ENCODE results near the gene CAMK2A. TPM values are rescaled to one million over a fixed set of nuclear protein-coding genes. Genes with fewer than 3 reads are reported as not detected.

Gene CAMK2A
- polyA plus RNA-seq, 1 donor (not counting 4 experiments of a cell fraction or from before 2014, with no cell fraction given), result 0.05 TPM

DNA sequence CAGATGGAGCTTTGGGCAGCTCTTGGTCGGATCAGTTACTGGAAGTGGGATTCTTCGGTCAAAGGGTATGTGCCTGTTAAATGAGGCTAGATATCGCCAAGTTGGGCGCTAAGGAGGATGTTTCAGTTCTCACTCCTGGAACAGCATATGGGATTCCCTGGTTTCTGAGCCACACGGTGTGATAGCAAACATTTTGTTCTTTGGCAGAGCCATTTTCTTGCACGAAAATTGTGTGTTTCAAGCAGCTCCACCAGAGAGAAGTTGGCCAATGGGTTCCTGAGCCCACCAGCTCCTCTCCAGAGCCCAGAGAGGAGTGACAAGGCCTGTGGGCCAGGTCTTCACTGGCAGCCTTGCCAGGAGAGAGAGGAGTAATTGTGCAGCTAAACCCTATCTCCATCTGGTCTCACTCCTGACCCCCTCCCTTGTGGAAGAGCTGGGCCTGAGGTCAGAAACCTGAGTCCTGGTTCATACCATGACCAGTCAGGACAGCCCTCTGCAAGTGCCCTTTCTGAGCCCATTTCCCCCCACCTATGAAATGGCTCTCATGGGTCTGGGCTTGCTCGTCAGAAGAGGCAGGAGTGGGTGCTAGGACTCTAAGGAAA, 110.5 kb downstream of the CAMK2A start:
- Histone ChIP-seq H3K79me2 (ENCODE audit: control insufficient read depth, insufficient read depth, low read length) (no peaks in the 10 kb centered on the region), H3K27me3 (ENCODE audit: control insufficient read depth, extremely low read depth, insufficient read depth, low read length) (peaks cover 7% of the 10 kb centered on the region), H3K27ac (ENCODE audit: control insufficient read depth, insufficient read depth, low read length) (no peak overlapping the region), H4K20me1 (ENCODE audit: control insufficient read depth, extremely low read depth, insufficient read depth, low read length) (no peaks in the 10 kb centered on the region), H3K4me3 (ENCODE audit: control insufficient read depth in 2 of 3, extremely low read depth in 1 of 3, insufficient read depth in 2 of 3, low read depth in 1 of 3, low read length in 3 of 3) (no peak overlapping the region), H3K4me2 (ENCODE audit: control insufficient read depth, extremely low read depth, insufficient read depth, low read depth, low read length) (no peak overlapping the region), H3K9ac (ENCODE audit: control insufficient read depth, extremely low read depth, insufficient read depth, low read length) (no peak overlapping the region), H3K36me3 (ENCODE audit: control insufficient read depth in 2 of 2, extremely low read depth in 1 of 2, insufficient read depth in 2 of 2, low read length in 2 of 2) (no peaks in the 10 kb centered on the region), H3K4me1 (ENCODE audit: control insufficient read depth, extremely low read depth, insufficient read depth, low read length) (no peaks in the 10 kb centered on the region), H3K9me1 (ENCODE audit: control insufficient read depth, extremely low read depth, insufficient read depth, low read length) (no peaks in the 10 kb centered on the region), H2AFZ (ENCODE audit: control insufficient read depth, low read length) (no peak overlapping the region), H3K9me3 (ENCODE audit: control insufficient read depth, low read depth, low read length) (no peaks in the 10 kb centered on the region)
- FAIRE-seq (no peak), DNase-seq (ENCODE audit: low read depth, low spot score) (no peak)
- dilution Hi-C loops (cut with MboI; ENCODE audit: extremely low pct_ligation_motif_present, low sequenced_read_pairs), result no loop called here
- TF ChIP-seq, protein P1, sequence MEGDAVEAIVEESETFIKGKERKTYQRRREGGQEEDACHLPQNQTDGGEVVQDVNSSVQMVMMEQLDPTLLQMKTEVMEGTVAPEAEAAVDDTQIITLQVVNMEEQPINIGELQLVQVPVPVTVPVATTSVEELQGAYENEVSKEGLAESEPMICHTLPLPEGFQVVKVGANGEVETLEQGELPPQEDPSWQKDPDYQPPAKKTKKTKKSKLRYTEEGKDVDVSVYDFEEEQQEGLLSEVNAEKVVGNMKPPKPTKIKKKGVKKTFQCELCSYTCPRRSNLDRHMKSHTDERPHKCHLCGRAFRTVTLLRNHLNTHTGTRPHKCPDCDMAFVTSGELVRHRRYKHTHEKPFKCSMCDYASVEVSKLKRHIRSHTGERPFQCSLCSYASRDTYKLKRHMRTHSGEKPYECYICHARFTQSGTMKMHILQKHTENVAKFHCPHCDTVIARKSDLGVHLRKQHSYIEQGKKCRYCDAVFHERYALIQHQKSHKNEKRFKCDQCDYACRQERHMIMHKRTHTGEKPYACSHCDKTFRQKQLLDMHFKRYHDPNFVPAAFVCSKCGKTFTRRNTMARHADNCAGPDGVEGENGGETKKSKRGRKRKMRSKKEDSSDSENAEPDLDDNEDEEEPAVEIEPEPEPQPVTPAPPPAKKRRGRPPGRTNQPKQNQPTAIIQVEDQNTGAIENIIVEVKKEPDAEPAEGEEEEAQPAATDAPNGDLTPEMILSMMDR (optimal IDR thresholded peaks at IDR 0.05 in 1 of 3, IDR thresholded peaks at IDR 0.05 in 1 of 3, conservative IDR thresholded peaks at IDR 0.05 in 1 of 3; ENCODE audit: extremely low read depth in 1 of 3, insufficient read depth in 2 of 3, low read length in 3 of 3), result no peak
- TF ChIP-seq EZH2 (IDR thresholded peaks at IDR 0.05; ENCODE audit: low read length), result no peak

DNA sequence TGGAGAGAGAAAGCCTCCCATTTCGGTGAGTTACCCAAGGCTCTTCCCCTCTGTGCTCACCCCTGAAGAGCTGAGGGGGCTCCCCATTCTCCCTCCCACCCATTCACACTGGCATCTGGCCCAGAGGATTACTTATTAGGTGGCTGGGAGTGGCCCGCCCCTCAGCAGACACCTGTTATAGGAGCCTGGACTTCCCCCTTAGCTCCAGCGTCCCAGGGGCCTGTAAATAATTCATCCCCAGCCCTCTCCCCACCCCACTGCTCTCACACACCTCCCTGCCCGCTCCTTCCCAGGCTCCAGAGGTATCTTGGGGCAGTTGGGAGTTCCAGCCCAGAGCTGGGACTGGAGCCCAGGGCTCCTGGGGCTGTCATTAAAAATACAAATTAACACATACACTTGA, 111.3 kb downstream of the CAMK2A start:
- dilution Hi-C loops (cut with MboI; ENCODE audit: extremely low pct_ligation_motif_present, low sequenced_read_pairs), result no loop called here

More for the DNA sequence above, 111.3 kb downstream of the CAMK2A start:
- H3K4me2 ChIP-seq (ENCODE audit: control insufficient read depth, extremely low read depth, insufficient read depth, low read depth, low read length), result no peak overlapping the region
- H3K9me1 ChIP-seq (ENCODE audit: control insufficient read depth, extremely low read depth, insufficient read depth, low read length), result no peaks in the 10 kb centered on the region
- H3K9ac ChIP-seq (ENCODE audit: control insufficient read depth, extremely low read depth, insufficient read depth, low read length), result no peak overlapping the region
- no peak overlapping the region for H3K4me3 ChIP-seq (ENCODE audit: control insufficient read depth in 2 of 3, extremely low read depth in 1 of 3, insufficient read depth in 2 of 3, low read depth in 1 of 3, low read length in 3 of 3)
- H3K4me1 ChIP-seq (ENCODE audit: control insufficient read depth, extremely low read depth, insufficient read depth, low read length), result no peaks in the 10 kb centered on the region
- H3K36me3 ChIP-seq (ENCODE audit: control insufficient read depth in 2 of 2, extremely low read depth in 1 of 2, insufficient read depth in 2 of 2, low read length in 2 of 2), result no peaks in the 10 kb centered on the region
- no peak overlapping the region for H3K27ac ChIP-seq (ENCODE audit: control insufficient read depth, insufficient read depth, low read length)
- FAIRE-seq (no peak), DNase-seq (ENCODE audit: low read depth, low spot score) (no peak)
- H3K9me3 ChIP-seq (ENCODE audit: control insufficient read depth, low read depth, low read length), result no peaks in the 10 kb centered on the region
- TF ChIP-seq, protein P1 (optimal IDR thresholded peaks at IDR 0.05 in 1 of 3, IDR thresholded peaks at IDR 0.05 in 1 of 3, conservative IDR thresholded peaks at IDR 0.05 in 1 of 3; ENCODE audit: extremely low read depth in 1 of 3, insufficient read depth in 2 of 3, low read length in 3 of 3), result no peak
- no peak for TF ChIP-seq EZH2 (IDR thresholded peaks at IDR 0.05; ENCODE audit: low read length)
- no peaks in the 10 kb centered on the region for H4K20me1 ChIP-seq (ENCODE audit: control insufficient read depth, extremely low read depth, insufficient read depth, low read length)
- no peak overlapping the region for H2AFZ ChIP-seq (ENCODE audit: control insufficient read depth, low read length)
- no peaks in the 10 kb centered on the region for H3K79me2 ChIP-seq (ENCODE audit: control insufficient read depth, insufficient read depth, low read length)
- peaks cover 7% of the 10 kb centered on the region for H3K27me3 ChIP-seq (ENCODE audit: control insufficient read depth, extremely low read depth, insufficient read depth, low read length)
